ENCODE measurements around the gene SLC39A5.

- TF ChIP-seq CTCF (IDR thresholded peaks at IDR 0.05): no peak
- TF ChIP-seq POLR2A (IDR thresholded peaks at IDR 0.05; ENCODE audit: low read depth): no peak
- no peak for TF ChIP-seq EP300 (IDR thresholded peaks at IDR 0.05)
Measured at GRCh38 chr12:56241424-56242303, 11.8 kb downstream of the SLC39A5 start.
